ENCODE results near the gene LRRC36. TPM values are rescaled to one million over a fixed set of nuclear protein-coding genes. Genes with fewer than 3 reads are reported as not detected.

Gene LRRC36
- total and polyA plus RNA-seq, 2 of the 13 experiments (the other 11 are each of a cell fraction or from before 2014, with no cell fraction given) = 0.12 to 0.15 TPM

GRCh38 chr16:67279296-67280089 is 47.1 kb upstream of the LRRC36 start, which contains the start of gene PLEKHG4 (continued):
- TF ChIP-seq EED (CRISPR knock-in tag; IDR thresholded peaks at IDR 0.05) = no peak
- no peak for TF ChIP-seq MYPOP (CRISPR knock-in tag; IDR thresholded peaks at IDR 0.05)
- TF ChIP-seq ZNF296 (CRISPR knock-in tag; conservative IDR thresholded peaks at IDR 0.05) = peak; percentile 74; the same call in 1 of the 2 replicates
- TF ChIP-seq AFF4 (CRISPR knock-in tag; IDR thresholded peaks at IDR 0.05) = no peak
- no peak; the same call in 1 of the 2 replicates for TF ChIP-seq MLX (CRISPR knock-in tag; IDR thresholded peaks at IDR 0.05)
- peak; percentile 87; the same call in 1 of the 2 replicates for TF ChIP-seq HOXA3 (CRISPR knock-in tag; IDR thresholded peaks at IDR 0.05)
- TF ChIP-seq SIX4 (CRISPR knock-in tag; IDR thresholded peaks at IDR 0.05) = no peak
- TF ChIP-seq ZNF678 (CRISPR knock-in tag; IDR thresholded peaks at IDR 0.05) = peak; percentile 94; the same call in 1 of the 2 replicates
- TF ChIP-seq CEBPG (CRISPR knock-in tag; IDR thresholded peaks at IDR 0.05) = no peak
- TF ChIP-seq ZNF724P (CRISPR knock-in tag; IDR thresholded peaks at IDR 0.05; ENCODE audit: borderline replicate concordance) = peak; percentile 76; the same call in 1 of the 2 replicates
- TF ChIP-seq SALL2 (CRISPR knock-in tag; IDR thresholded peaks at IDR 0.05) = peak; percentile 81; the same call in 1 of the 2 replicates
- peak; percentile 79; the same call in 1 of the 2 replicates for TF ChIP-seq ZNF598 (CRISPR knock-in tag; IDR thresholded peaks at IDR 0.05; ENCODE audit: borderline replicate concordance)
- no peak; the same call in 1 of the 2 replicates for TF ChIP-seq ZBTB33 (CRISPR knock-in tag; IDR thresholded peaks at IDR 0.05)
- no peak for TF ChIP-seq ZNF282 (IDR thresholded peaks at IDR 0.05; ENCODE audit: partially characterized antibody)
- TF ChIP-seq ZNF574 (CRISPR knock-in tag; IDR thresholded peaks at IDR 0.05) = peak; percentile 99
- TF ChIP-seq ZNF343 (CRISPR knock-in tag; IDR thresholded peaks at IDR 0.05) = peak; percentile 52; the same call in 1 of the 2 replicates
- TF ChIP-seq CBX5 (CRISPR knock-in tag; IDR thresholded peaks at IDR 0.05; ENCODE audit: borderline replicate concordance) = 0 out of 2 replicates have a peak, but pooled peaks have one; percentile 17
- TF ChIP-seq HNRNPLL (IDR thresholded peaks at IDR 0.05; ENCODE audit: low read depth, low read length, poor library complexity, severe bottlenecking) = peak; percentile 59
- peak; percentile 95 for TF ChIP-seq IRX3 (CRISPR knock-in tag; IDR thresholded peaks at IDR 0.05; ENCODE audit: borderline replicate concordance, low read depth)
